IMR-90 (cell line): ENCODE results near the gene ATXN1.
"Not testable (repeated sequence)": the region's sequence is repeated elsewhere in the genome, so short reads cannot be mapped to it uniquely, and the experiment has no call there.

ENCODE experiments used
- BHLHE40 ChIP-seq: fragments of 150-350 bp; IDR thresholded peaks from 2 replicates; pipeline ENCODE4 v1.6.1; 2016; ENCODE audit warnings: mild to moderate bottlenecking, low read depth, low read length
- POLR2A ChIP-seq: IDR thresholded peaks from 2 replicates; pipeline ENCODE4 v1.6.1; 2012; ENCODE audit warnings: mild to moderate bottlenecking, low read depth, low read length
- RAD21 ChIP-seq: IDR thresholded peaks from 2 replicates; pipeline ENCODE4 v1.6.1; 2012; ENCODE audit warnings: low read length, improper control_type of control experiment
- USF2 ChIP-seq: fragments of 150-350 bp; IDR thresholded peaks from 2 replicates; pipeline ENCODE4 v1.6.1; 2017; ENCODE audit warnings: mild to moderate bottlenecking, antibody characterized with exemption, low read length, low read depth
- TF ChIP-seq, protein P1 (sequence below): conservative IDR thresholded peaks from 2 replicates; pipeline ENCODE4 v1.5.1; 2012; ENCODE audit warnings: mild to moderate bottlenecking, low read depth, low read length, improper control_type of control experiment
- TF ChIP-seq, protein P2 (sequence below): fragments of 150-350 bp; IDR thresholded peaks from 2 replicates; pipeline ENCODE4 v1.6.1; 2016; ENCODE audit warnings: low read depth, mild to moderate bottlenecking, low read length, moderate library complexity, borderline replicate concordance

GRCh38 chr6:16406538-16406937 is 354.7 kb downstream of the ATXN1 start:
- TF ChIP-seq, protein P1, sequence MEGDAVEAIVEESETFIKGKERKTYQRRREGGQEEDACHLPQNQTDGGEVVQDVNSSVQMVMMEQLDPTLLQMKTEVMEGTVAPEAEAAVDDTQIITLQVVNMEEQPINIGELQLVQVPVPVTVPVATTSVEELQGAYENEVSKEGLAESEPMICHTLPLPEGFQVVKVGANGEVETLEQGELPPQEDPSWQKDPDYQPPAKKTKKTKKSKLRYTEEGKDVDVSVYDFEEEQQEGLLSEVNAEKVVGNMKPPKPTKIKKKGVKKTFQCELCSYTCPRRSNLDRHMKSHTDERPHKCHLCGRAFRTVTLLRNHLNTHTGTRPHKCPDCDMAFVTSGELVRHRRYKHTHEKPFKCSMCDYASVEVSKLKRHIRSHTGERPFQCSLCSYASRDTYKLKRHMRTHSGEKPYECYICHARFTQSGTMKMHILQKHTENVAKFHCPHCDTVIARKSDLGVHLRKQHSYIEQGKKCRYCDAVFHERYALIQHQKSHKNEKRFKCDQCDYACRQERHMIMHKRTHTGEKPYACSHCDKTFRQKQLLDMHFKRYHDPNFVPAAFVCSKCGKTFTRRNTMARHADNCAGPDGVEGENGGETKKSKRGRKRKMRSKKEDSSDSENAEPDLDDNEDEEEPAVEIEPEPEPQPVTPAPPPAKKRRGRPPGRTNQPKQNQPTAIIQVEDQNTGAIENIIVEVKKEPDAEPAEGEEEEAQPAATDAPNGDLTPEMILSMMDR = not testable (repeated sequence)
- not testable (repeated sequence) for TF ChIP-seq USF2, POLR2A, BHLHE40, RAD21
- TF ChIP-seq, protein P2, sequence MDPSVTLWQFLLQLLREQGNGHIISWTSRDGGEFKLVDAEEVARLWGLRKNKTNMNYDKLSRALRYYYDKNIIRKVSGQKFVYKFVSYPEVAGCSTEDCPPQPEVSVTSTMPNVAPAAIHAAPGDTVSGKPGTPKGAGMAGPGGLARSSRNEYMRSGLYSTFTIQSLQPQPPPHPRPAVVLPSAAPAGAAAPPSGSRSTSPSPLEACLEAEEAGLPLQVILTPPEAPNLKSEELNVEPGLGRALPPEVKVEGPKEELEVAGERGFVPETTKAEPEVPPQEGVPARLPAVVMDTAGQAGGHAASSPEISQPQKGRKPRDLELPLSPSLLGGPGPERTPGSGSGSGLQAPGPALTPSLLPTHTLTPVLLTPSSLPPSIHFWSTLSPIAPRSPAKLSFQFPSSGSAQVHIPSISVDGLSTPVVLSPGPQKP = not testable (repeated sequence)
